GM19372 (cell line): Measurements from ENCODE around the gene TMEM130.

Experiments
- ATAC-seq: cut with Tn5 transposase; IDR thresholded peaks from one replicate; pipeline ENCODE4 v1.9.1; 2021; ENCODE audit warnings: mild to moderate bottlenecking, low read depth, moderate library complexity; ENCODE audit not compliant: unreplicated experiment

The TMEM130 gene

GRCh38 chr7:98811299-98811698 lies 58.5 kb downstream of the TMEM130 start:
- no peak for ATAC-seq

- no peak for ATAC-seq
These were observed 59.5 kb downstream of the TMEM130 start for GRCh38 chr7:98810153-98810802.

- ATAC-seq: no peak
These were observed 60.9 kb downstream of the TMEM130 start for GRCh38 chr7:98808751-98809460.

GRCh38 chr7:98807068-98808048 lies 62.5 kb downstream of the TMEM130 start:
- ATAC-seq: no peak

GRCh38 chr7:98805956-98806838 lies 63.6 kb downstream of the TMEM130 start:
- ATAC-seq: no peak

GRCh38 chr7:98802781-98803110 lies 67.1 kb downstream of the TMEM130 start:
- peak; percentile 14 for ATAC-seq

- ATAC-seq: peak; percentile 78
These were observed 67.6 kb downstream of the TMEM130 start for GRCh38 chr7:98802088-98802780.

- no peak for ATAC-seq
These were observed 68.8 kb downstream of the TMEM130 start for GRCh38 chr7:98800996-98801395.

GRCh38 chr7:98797150-98797549 lies 72.7 kb downstream of the TMEM130 start:
- ATAC-seq: no peak
